Activated CD4-positive, alpha-beta memory T cell treated with anti-CD3 and anti-CD28 coated beads for 36 hours (primary cell): ENCODE data around the gene CD83. TPM values are rescaled to one million over a fixed set of nuclear protein-coding genes. Genes with fewer than 3 reads are reported as not detected.
A peak's percentile ranks its signal among the peaks of the same experiment; 100 is the strongest.

ENCODE experiments used
- CTCF ChIA-PET: fragments of 350-600 bp; sonication (Branson Sonifier 250); formaldehyde crosslinking; loops from one replicate; lab custom pipeline; 2021; ENCODE audit warnings: antibody characterized with exemption, inconsistent platforms; lab: Charles Lee
- POLR2A ChIA-PET: fragments of 350-600 bp; sonication (Branson Sonifier 250); formaldehyde crosslinking; loops from one replicate; lab custom pipeline; 2021; ENCODE audit warnings: antibody characterized with exemption; lab: Charles Lee
- DNase-seq: peaks from one replicate; pipeline ENCODE4 v3.0.0-alpha.2; 2020
- H3K27ac Mint-ChIP-seq: one replicate; pipeline ENCODE4 v1.8.0; 2021; ENCODE audit warnings: mixed read lengths
- H3K27me3 Mint-ChIP-seq: one replicate; pipeline ENCODE4 v1.8.0; 2021; ENCODE audit warnings: mixed read lengths
- H3K36me3 Mint-ChIP-seq: one replicate; pipeline ENCODE4 v1.8.0; 2021; ENCODE audit warnings: mixed read lengths
- H3K4me1 Mint-ChIP-seq: one replicate; pipeline ENCODE4 v1.8.0; 2021; ENCODE audit warnings: low read depth, mixed read lengths
- H3K4me3 Mint-ChIP-seq: one replicate; pipeline ENCODE4 v1.8.0; 2021; ENCODE audit warnings: mild to moderate bottlenecking, mixed read lengths
- H3K9me3 Mint-ChIP-seq: one replicate; pipeline ENCODE4 v1.8.0; 2021; ENCODE audit warnings: mixed read lengths
- intact Hi-C: fragments of 100-400 bp; cut with micrococcal nuclease; formaldehyde crosslinking; loops from one replicate; pipeline ENCODE4 v1.15.1; 2023
- total RNA-seq, 2 experiments: library from RNA; stranded (reverse); gene quantifications; one replicate each; pipeline ENCODE4 v1.2.3, GENCODE V29; 2021

CD83 gene
- total RNA-seq, 2 experiments from 2014 or later = 21.8 to 23.0 TPM

DNA sequence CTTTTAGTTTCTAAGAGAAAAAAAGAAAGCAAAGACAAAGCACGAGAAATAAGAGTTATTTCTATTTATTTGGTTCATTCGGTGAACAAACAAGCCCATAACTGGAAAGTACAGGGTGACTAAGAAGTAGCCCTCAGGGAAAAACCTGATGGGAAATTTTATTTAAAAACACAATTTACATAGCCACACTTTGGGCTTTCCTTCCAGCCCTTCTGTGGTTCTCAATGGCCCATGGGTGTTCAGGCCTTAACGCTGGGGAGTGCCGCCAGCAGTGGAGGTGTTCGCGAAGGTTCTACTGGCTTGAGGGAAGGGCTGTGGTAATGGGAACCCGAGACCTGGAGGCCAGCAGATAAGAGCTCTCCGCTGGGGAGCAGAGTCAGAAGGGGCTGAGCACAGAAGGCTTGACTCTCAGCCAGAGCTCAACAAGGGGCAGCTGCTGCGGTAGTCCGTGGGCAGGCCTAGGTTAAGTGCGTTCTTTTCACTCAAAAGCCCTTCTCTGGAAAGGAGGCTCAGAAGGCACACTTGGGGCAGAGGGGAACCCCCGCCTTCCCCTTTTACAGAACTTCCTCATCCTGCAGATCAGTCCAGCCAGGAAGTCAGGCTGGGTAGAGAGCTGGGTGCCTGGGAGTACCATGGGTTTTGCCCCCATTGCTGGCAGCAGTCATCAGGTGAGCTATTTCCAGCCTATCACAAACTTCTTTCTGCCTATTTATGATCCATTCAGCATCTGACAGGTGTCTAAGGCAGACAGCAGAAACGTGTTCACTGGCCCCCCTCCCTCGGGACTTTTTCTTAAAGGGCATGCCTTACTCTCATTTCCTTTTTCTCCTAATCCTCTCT, 8.8 kb upstream of the CD83 start:
- ChIA-PET CTCF (interaction anchor here (0.7 to 2.6 kb wide), 6 partner anchors 9 to 200 kb away, joined by 3 to 10 read pairs (median 4); partner anchors contain the start of gene CD83), POLR2A (interaction anchor here (1.3 to 2.6 kb wide), 3 partner anchors 11 to 29 kb away, joined by 4 to 23 read pairs (median 5); partner anchors contain the start of gene CD83)

DNA sequence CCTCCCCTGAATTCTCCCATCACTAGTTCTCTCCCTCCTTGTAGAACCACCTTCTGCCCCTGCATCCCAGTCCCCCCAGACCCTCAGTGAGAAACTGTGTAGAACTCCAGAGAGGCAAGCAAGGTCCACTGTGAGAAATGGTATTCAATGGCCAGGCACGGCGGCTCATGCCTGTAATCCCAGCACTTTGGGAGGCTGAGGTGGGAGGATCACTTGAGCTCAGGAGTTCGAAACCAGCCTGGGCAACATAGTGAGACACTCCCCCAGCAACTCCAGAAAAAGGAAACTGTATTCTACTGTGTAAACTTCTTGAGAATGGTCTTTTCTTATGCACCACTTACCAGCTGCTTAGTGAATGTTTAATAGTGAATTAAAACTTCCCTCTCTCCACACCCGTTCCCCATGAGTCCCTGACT, 8.2 kb upstream of the CD83 start:
- Mint-ChIP-seq H3K4me3 (peak overlapping the region; percentile 40), H3K27me3 (peaks cover 8% of the 10 kb centered on the region), H3K36me3 (peaks cover 12% of the 10 kb centered on the region), H3K27ac (peak overlapping the region; percentile 74), H3K4me1 (peaks cover 32% of the 10 kb centered on the region), H3K9me3 (peaks cover 17% of the 10 kb centered on the region)
- CTCF ChIA-PET = interaction anchor here (0.7 to 2.6 kb wide), 8 partner anchors 8 to 201 kb away, joined by 3 to 10 read pairs (median 4); partner anchors contain the start of gene CD83
- no peak for DNase-seq
- POLR2A ChIA-PET = interaction anchor here (1.2 to 2.6 kb wide), 4 partner anchors 10 to 34 kb away, joined by 3 to 23 read pairs (median 4); partner anchors contain the start of gene CD83
- intact Hi-C loops = loop anchor here (2.0 kb wide), 1 partner anchor 21 kb away; no protein-coding TSS in a partner anchor

More for the DNA sequence above, 8.8 kb upstream of the CD83 start:
- Mint-ChIP-seq H3K27ac (peak overlapping the region; percentile 74), H3K4me1 (peaks cover 32% of the 10 kb centered on the region), H3K27me3 (peaks cover 8% of the 10 kb centered on the region), H3K36me3 (peaks cover 12% of the 10 kb centered on the region), H3K9me3 (peaks cover 17% of the 10 kb centered on the region), H3K4me3 (peak overlapping the region; percentile 40)
- DNase-seq = peak; percentile 56
- intact Hi-C loops = loop anchor here (1.0 to 2.0 kb wide), 2 partner anchors 10 to 20 kb away; no protein-coding TSS in a partner anchor

DNA sequence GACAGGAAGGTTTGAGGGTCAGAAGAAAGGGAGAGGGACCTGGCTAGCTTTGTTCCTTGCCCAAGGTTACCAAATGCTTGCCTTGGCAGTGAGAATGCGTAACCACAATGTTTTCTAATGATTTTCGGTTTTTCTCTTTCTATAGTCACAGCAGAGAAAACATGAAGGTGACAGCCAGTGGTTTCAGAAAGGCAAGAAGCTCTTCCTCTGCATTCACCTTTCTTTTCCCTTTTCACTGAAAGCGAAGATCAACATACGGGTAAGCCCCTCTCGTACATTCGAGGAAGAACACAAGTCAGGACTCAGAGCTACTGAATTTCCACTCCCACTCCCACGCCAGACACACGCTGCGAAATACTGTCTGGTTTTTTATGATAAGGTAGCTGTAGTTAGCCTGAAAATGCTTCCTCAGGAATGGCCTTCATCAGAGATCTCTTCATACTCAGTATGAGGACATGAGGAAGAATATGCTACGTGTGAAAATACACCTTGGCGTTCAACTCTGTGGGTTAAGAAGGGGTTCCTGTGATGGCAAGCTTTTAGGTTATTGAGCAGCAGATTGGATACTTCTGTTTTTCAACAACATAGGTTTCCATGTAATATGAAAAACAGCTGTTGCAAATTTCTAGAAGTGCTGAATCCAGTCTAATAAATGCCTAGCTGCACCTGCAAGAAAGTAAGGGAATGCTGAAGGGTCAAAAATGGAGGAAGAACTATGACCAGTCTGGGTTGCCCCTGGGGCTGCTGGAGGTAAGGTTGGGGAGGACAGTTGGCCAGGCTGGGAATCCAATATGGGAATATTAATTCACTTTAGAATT, 7.4 kb upstream of the CD83 start:
- Mint-ChIP-seq H3K36me3 (peaks cover 12% of the 10 kb centered on the region), H3K27me3 (peaks cover 7% of the 10 kb centered on the region), H3K4me3 (no peak overlapping the region), H3K9me3 (peaks cover 17% of the 10 kb centered on the region), H3K4me1 (peaks cover 32% of the 10 kb centered on the region), H3K27ac (peak overlapping the region; percentile 74)
- DNase-seq = peak; percentile 46
- ChIA-PET POLR2A (interaction anchor here (1.2 to 2.6 kb wide), 4 partner anchors 9 to 35 kb away, joined by 3 to 23 read pairs (median 4); partner anchors contain the start of gene CD83), CTCF (interaction anchor here (0.7 to 2.6 kb wide), 10 partner anchors 10 to 202 kb away, joined by 3 to 10 read pairs (median 4); no protein-coding TSS in a partner anchor)
- intact Hi-C loops = loop anchor here (10.0 kb wide), 1 partner anchor 395 kb away; the partner anchor contains the start of gene RANBP9

DNA sequence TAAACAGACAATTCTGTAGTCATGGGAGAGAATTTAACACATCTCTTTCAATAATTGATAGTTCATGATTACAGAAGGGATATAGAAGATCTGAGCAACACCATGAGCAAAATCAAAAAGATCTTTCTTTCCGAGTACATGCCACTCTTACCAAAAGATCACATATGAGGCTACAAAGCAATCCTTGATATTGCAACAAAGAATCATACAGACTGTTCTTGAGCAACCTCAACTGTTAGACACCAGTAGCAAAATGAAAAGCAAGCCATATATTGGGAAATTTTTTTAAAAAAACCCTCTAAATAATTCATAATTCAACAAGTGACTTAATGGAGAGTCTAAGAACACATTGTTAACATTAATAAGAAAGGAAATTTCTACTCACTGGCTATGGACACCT, 3.6 kb upstream of the CD83 start:
- Mint-ChIP-seq H3K9me3 (no peaks in the 10 kb centered on the region), H3K27me3 (no peaks in the 10 kb centered on the region), H3K4me1 (peaks cover 26% of the 10 kb centered on the region), H3K36me3 (peaks cover 10% of the 10 kb centered on the region), H3K4me3 (no peak overlapping the region), H3K27ac (no peak overlapping the region)
- intact Hi-C loops = loop anchor here (10.0 kb wide), 1 partner anchor 399 kb away; the partner anchor contains the start of gene RANBP9
- CTCF ChIA-PET = no interaction called here
- no peak for DNase-seq
- POLR2A ChIA-PET = no interaction called here

DNA sequence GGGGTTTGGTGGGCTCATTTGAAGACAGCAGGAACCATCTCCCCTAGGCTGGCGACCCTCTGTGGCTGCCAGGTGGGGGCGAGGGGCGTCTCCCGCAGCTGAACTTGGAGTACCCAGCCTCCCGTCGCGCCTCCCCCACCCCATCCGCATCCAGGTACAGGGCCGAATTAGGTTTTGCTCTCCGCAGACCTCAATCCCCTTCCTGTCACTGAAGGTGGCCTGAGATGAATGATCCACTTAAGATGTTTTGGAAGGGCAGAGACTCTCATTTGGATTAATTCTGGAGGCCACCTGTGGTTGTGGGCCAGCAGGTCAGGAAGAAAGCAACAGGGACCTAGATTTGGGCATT, 493 bp downstream of the CD83 start:
- peaks cover 41% of the 10 kb centered on the region for H3K4me1 Mint-ChIP-seq

DNA sequence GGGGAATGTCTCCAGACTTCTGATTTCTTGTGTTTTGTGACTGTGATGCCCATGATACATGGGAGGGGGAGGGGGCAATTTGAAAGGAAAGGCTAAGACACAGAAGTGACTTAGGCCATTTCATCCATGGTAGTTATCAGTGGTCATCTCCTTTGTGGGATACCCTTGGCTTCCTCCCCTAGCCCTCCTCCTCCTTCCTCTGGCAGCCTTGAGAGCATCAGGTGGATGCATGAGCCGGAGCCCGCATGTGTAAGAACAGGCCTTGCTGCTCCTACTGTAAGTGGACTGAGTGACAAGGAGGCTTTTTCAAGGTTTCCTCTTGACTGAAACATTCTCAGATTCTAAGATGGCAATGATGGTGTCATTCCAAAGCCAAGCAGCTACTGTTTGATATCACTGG, 874 bp downstream of the CD83 start:
- peak overlapping the region; percentile 86 for H3K4me3 Mint-ChIP-seq
- H3K27me3 Mint-ChIP-seq = no peaks in the 10 kb centered on the region
- H3K4me1 Mint-ChIP-seq = peaks cover 42% of the 10 kb centered on the region
- peaks cover 36% of the 10 kb centered on the region for H3K36me3 Mint-ChIP-seq
- H3K27ac Mint-ChIP-seq = peak overlapping the region; percentile 76
- POLR2A ChIA-PET = interaction anchor here (0.6 to 4.3 kb wide), 3 partner anchors 9 to 30 kb away, joined by 3 to 23 read pairs (median 3); no protein-coding TSS in a partner anchor
- H3K9me3 Mint-ChIP-seq = no peaks in the 10 kb centered on the region
- CTCF ChIA-PET = interaction anchor here (1.2 to 3.1 kb wide), 3 partner anchors 17 to 74 kb away, joined by 3 to 10 read pairs (median 4); no protein-coding TSS in a partner anchor
- peak; percentile 31 for DNase-seq
- intact Hi-C loops = loop anchor here (1.0 to 10.0 kb wide), 2 partner anchors 10 to 404 kb away; partner anchors contain the start of gene RANBP9

More for the DNA sequence above, 493 bp downstream of the CD83 start:
- ChIA-PET POLR2A (interaction anchor here (0.6 to 4.3 kb wide), 4 partner anchors 8 to 44 kb away, joined by 3 to 23 read pairs (median 3); no protein-coding TSS in a partner anchor), CTCF (interaction anchor here (0.9 to 3.1 kb wide), 4 partner anchors 9 to 74 kb away, joined by 3 to 10 read pairs (median 4); no protein-coding TSS in a partner anchor)
- intact Hi-C loops = loop anchor here (1.0 to 10.0 kb wide), 2 partner anchors 10 to 403 kb away; partner anchors contain the start of gene RANBP9
- Mint-ChIP-seq H3K27me3 (no peaks in the 10 kb centered on the region), H3K27ac (peak overlapping the region; percentile 76), H3K4me3 (peak overlapping the region; percentile 86), H3K36me3 (peaks cover 33% of the 10 kb centered on the region), H3K9me3 (no peaks in the 10 kb centered on the region)
- DNase-seq = no peak

DNA sequence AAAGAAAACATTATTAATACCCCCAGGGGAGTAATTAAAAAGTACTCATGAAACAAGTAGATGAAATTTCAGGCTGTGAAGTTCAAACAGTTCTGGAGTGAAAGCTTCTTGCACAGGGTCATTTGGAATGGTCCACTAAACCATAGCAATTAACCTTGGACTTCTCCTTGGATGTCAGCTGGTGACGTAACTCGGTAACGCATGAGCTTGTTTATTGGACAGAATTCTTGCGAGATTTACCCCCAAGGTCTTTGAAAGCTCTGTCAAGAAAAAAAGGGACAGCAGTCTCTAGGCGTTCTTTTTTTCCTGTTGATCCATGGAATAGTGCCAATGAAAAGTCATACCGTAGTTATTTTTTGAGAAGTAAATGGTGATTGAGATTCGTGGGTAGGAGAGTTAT, 2.2 kb downstream of the CD83 start:
- H3K4me1 Mint-ChIP-seq = peaks cover 51% of the 10 kb centered on the region
- peak overlapping the region; percentile 36 for H3K4me3 Mint-ChIP-seq
- DNase-seq = no peak
- H3K9me3 Mint-ChIP-seq = no peaks in the 10 kb centered on the region
- POLR2A ChIA-PET = interaction anchor here (4.3 kb wide), 1 partner anchor 10 kb away, joined by 23 read pairs; no protein-coding TSS in a partner anchor
- no peak overlapping the region for H3K27ac Mint-ChIP-seq
- no peaks in the 10 kb centered on the region for H3K27me3 Mint-ChIP-seq
- H3K36me3 Mint-ChIP-seq = peaks cover 41% of the 10 kb centered on the region
- CTCF ChIA-PET = interaction anchor here (0.7 to 3.1 kb wide), 4 partner anchors 10 to 74 kb away, joined by 3 to 10 read pairs (median 4); no protein-coding TSS in a partner anchor
- intact Hi-C loops = loop anchor here (10.0 kb wide), 2 partner anchors 325 to 405 kb away; partner anchors contain the start of gene RANBP9

DNA sequence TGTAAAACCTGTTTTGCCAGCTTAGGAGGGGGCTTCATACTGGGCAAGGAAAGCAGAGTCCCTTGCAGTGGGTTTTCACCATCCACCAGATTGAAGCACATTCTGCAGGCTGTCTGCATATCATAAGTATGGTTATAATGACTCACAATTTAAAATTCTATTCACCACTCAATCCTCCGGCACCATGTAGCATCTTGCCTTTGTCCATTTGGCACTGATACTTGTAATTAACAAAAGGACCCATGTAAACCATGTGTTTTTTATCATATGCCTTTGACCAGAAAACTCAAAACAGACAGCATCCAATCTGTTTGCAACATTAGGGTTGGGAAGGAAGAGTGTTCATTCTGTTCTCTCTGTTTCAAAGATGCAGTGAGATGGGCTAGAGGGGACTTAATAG, 3.0 kb downstream of the CD83 start:
- H3K27ac Mint-ChIP-seq = no peak overlapping the region
- peaks cover 56% of the 10 kb centered on the region for H3K4me1 Mint-ChIP-seq
- peak overlapping the region; percentile 36 for H3K4me3 Mint-ChIP-seq
- intact Hi-C loops = loop anchor here (10.0 kb wide), 1 partner anchor 326 kb away; no protein-coding TSS in a partner anchor
- DNase-seq = no peak
- ChIA-PET CTCF (interaction anchor here (0.7 to 1.7 kb wide), 3 partner anchors 10 to 74 kb away, joined by 3 to 5 read pairs (median 3); no protein-coding TSS in a partner anchor), POLR2A (interaction anchor here (4.3 kb wide), 1 partner anchor 11 kb away, joined by 23 read pairs; no protein-coding TSS in a partner anchor)
- H3K27me3 Mint-ChIP-seq = no peaks in the 10 kb centered on the region
- no peaks in the 10 kb centered on the region for H3K9me3 Mint-ChIP-seq
- H3K36me3 Mint-ChIP-seq = peaks cover 48% of the 10 kb centered on the region

DNA sequence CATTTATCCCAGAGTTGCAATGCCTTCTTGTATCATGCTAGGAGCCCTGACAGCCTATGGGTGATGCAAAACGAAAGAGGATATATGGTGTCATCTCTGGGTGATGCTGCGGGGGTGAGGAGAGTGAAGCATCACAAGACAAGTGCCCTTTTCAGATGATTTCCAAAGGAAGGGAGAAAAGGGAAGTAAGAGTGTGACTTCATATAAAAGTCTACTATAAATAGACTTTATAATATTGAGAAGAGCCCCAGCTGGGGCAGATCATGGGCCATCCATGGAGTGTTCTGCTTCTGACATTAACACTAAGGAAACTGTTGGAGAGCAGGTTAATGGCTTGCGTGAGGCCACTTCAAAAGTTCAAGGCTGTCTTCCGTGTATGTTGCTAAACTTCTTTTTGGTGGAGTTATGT, 4.4 kb downstream of the CD83 start:
- H3K36me3 Mint-ChIP-seq = peaks cover 51% of the 10 kb centered on the region
- intact Hi-C loops = loop anchor here (1.0 to 10.0 kb wide), 2 partner anchors 47 to 327 kb away; no protein-coding TSS in a partner anchor

DNA sequence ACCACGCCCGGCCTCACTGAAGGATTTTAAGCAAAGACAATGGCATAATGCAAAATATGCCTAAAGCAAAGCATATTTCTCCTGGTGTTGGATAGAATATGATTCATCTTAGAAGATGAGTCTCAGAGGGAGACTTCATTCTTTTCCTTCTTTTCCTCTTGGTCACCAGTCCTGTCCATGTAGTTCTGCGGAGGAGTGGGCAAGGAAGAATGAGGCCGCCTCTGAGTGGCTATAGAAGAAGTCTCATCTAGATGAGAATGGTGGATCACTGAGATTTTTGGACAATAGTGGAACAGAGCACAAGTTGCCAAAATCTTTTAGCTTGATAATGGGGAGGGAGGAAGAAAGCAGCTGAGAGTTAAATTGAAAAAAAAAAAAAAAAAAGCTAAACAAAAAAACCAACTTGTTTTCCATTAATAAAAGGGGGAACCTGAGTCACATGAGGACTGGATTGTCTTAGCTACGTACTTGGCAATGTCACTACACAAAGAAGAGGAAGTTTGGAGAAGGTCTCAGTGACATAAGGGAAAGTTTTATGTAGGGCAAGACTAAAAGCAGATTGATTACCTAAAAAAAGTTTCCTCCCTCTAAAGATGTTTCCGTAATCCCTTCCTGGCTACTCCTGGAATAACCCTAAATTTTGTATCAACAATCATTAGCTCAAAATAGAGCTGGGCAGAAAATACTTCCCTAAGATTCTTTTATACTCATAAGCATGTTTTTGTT, 6.0 kb downstream of the CD83 start:
- Mint-ChIP-seq H3K4me1 (peaks cover 74% of the 10 kb centered on the region), H3K4me3 (no peak overlapping the region), H3K27me3 (no peaks in the 10 kb centered on the region), H3K27ac (no peak overlapping the region), H3K36me3 (peaks cover 50% of the 10 kb centered on the region), H3K9me3 (no peaks in the 10 kb centered on the region)
- DNase-seq = no peak
- CTCF ChIA-PET = interaction anchor here (0.6 to 1.1 kb wide), 2 partner anchors 18 to 249 kb away, joined by 3 read pairs; no protein-coding TSS in a partner anchor
- intact Hi-C loops = loop anchor here (10.0 kb wide), 1 partner anchor 329 kb away; no protein-coding TSS in a partner anchor
- POLR2A ChIA-PET = no interaction called here

More for the DNA sequence above, 4.4 kb downstream of the CD83 start:
- H3K4me3 Mint-ChIP-seq = peak overlapping the region; percentile 27
- H3K4me1 Mint-ChIP-seq = peaks cover 67% of the 10 kb centered on the region
- no peaks in the 10 kb centered on the region for H3K27me3 Mint-ChIP-seq
- H3K27ac Mint-ChIP-seq = peak overlapping the region; percentile 68
- ChIA-PET CTCF (no interaction called here), POLR2A (no interaction called here)
- H3K9me3 Mint-ChIP-seq = no peaks in the 10 kb centered on the region
- DNase-seq = peak; percentile 78
